Lung microvascular endothelial cell (primary cell): ENCODE results near the gene PLEKHG4B. TPM values are rescaled to one million over a fixed set of nuclear protein-coding genes. Genes with fewer than 3 reads are reported as not detected.
"Not testable (repeated sequence)": the region's sequence is repeated elsewhere in the genome, so short reads cannot be mapped to it uniquely, and the experiment has no call there.

Experiments
- DNase-seq, 2 donors: peaks; one replicate each; pipeline versions ENCODE4 v3.0.0 to v3.0.0-alpha.2; 2010; ENCODE audit warnings: low read depth in 2 of 2
- total RNA-seq: library from RNA; depleted of rRNA; stranded (reverse); fragments of >200 nt; gene quantifications from 2 replicates; pipeline ENCODE4 v1.2.1, GENCODE V29; 2014

PLEKHG4B gene
- total RNA-seq, 1 donor from 2014 or later, result under 0.01 TPM

DNA sequence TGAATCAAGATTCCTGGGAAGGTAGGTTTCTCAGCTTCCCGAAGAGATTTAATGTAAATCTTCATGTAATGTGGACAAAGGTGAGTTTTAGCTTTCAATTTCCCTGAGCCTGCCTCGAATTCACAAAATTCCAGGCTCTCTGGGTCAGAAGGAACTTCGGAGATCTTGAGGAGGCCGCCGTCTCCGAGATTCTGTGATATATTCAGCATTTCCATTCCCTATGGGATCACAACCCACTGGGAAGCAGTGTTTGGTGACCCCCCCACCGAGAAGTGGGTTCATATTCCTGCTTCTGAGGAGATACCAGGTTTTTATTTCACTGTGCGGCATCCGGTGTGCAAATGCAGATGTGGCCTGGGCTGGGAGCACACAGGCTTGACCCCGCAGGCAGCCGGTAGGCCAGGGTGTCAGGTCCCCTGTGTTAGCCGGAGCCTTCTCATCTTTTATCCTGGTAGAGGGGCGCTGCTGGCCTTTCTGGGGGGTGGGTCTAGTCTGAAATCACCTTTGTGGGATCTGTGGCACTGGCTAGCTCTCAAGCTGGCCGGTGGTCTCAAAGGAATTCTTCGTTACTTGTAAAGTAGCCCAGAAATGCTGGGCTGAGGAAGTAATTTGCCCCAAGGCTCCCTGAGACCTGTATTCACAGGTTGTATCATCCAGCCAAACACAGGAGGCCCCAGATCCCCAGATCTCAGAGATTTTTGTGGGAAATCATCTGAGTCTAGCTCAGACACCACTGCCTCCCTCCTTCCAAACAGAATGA, 1.4 kb downstream of the PLEKHG4B start:
- DNase-seq, result no peak

DNA sequence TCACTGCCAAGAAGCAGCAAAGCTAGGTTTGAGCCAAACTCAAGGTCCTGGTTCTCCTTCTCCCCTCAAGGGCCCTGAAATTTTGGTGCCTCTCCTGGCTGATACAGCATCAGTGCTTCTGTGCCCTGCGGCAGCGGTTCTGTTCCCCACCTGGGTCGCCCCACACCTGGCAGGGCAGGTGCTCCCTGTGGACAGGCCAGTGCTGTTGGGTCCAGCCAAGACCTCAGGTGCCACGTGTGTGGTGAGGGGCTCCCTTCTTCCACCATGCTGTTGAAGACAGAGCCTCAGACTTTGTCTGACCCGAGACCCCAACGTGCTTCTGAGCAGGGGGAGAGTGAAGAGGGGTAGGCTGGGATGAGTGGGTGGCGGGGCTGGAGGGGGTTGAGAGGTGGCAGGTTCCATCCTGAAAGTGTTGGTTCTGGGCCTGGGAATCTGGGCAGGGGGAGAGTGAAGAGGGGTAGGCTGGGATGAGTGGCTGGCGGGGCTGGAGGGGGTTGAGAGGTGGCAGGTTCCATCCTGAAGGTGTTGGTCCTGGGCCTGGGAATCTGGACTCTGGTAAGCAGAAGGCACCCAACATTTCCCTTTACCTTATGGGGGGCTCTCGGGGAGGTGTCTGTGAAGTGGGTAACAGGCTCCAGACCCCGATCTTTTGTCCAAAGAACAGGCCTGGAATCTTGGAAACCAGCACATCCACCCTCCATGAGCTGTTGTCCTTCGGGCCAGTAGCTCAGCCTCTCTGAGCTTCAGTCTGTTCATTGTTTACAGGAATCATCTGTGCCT, 2.3 kb downstream of the PLEKHG4B start:
- no peak for DNase-seq

DNA sequence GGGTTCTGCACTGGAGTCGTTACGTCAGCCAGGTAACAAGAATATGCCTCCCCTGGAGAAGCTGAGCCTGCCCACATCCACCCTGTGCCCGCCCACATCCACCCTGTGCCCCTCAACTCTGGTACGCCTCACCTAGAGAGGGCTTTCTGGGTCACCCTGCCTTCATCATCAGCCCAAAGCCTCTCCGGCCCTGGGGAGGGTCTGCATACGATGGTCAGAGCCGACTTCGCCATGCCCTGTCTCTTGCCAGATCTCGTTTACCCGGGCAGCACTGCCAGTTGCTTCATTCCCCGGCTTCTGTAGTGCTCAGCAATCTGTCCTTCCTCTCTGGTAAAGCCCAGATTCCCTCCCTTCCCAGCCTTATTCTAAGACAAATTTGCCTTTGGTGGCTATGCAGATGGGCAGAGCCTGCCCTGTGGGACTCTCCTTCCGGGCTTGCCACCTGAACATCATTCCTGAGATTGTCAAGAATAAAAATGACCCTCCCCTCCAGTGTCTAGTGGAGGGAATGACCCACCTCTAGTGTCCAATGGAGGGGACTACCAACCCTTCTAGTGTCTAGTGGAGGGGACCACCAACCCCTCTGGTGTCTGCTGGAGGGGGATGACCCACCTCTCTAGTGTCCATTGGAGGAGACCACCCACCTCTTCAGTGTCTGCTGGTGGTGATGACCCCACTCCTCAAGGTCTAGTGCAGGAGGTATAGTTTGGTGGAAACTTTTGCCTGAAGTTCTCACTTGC, 3.4 kb downstream of the PLEKHG4B start:
- DNase-seq, result no peak

DNA sequence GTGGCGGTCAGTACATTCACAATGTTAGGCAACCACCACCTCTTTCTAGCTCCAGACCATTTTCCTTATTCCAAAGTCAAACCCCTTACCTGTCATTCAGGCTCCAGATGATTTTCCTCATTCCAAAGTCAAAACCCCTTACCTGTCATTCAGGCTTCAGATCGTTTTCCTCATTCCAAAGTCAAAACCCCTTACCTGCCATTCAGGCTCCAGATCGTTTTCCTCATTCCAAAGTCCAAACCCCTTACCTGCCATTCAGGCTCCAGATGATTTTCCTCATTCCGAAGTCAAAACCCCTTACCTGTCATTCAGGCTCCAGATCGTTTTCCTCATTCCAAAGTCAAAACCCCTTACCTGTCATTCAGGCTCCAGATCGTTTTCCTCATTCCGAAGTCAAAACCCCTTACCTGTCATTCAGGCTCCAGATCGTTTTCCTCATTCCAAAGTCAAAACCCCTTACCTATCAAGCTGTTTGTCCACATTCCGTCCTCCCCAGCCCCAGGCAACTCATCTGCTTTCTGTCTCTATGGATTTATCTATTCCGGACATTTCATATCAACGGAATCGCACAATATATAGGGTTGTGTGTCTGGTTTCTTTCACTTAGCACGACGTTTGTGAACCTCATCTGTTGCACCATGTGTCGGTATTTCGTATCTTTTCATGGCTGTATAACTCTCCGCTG, 5.2 kb downstream of the PLEKHG4B start:
- no peak for DNase-seq

DNA sequence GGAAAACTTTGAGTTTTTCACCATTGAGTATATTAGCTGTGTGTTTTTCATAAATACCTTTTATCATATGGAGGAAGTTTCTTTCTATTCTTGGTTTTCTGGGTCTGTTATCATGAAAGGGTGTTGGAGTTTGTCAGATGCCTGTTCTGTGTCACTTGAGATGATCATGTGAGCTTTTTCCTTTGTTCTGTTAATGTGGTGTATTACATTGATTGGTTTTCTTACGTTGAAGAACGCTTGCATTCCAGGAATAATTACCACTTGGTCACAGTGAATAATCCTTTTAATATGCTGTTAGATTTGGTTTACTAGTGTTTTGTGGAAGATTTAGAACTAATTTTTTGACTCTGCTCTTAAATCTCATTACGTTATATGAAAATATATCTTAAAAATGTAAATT, 7.8 kb downstream of the PLEKHG4B start:
- no peak for DNase-seq

DNA sequence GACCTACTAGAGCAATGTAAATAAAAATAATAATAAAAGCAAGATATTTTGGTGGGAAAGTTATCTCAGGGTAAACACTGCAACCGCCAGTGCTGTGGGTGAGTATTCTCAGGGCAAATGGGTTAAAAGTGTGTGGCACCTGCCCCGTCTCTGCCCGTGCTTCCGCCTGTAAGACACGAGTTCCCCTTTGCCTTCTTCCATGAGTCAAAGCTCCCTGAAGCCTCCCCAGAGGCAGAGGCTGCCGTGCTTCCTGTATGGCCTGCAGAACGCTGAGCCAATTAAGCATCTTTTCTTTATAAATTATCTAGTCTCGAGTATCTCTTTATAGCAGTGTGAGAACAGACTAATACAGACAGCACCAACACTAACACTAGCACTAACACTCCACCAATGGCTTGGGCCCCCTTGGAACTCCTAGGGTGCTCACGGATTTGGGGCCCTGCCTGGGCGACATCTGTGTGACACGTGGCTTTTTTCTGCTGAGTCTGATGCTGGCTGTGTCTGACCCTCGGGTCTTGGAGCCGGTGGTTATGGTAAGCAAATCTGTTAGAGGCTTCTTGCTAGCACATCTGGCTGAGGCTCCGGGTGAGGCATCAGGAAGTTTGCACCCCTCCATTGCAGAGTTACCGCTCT, 10.6 kb downstream of the PLEKHG4B start:
- DNase-seq, result no peak

DNA sequence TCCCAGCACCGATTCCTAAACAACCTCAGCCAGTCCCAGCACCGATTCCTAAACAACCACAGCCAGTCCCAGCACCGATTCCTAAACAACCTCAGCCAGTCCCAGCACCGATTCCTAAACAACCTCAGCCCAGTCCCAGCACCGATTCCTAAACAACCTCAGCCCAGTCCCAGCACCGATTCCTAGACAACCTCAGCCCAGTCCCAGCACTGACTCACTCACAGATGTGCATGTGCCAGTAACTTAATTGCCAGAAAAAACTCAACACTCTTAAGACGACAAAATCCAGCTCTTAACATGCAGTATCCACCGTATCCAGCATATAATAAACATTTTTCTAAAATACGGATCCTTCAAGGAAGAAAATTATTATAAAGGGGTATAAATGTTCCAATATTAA, 12.1 kb downstream of the PLEKHG4B start:
- not testable (repeated sequence) for DNase-seq

DNA sequence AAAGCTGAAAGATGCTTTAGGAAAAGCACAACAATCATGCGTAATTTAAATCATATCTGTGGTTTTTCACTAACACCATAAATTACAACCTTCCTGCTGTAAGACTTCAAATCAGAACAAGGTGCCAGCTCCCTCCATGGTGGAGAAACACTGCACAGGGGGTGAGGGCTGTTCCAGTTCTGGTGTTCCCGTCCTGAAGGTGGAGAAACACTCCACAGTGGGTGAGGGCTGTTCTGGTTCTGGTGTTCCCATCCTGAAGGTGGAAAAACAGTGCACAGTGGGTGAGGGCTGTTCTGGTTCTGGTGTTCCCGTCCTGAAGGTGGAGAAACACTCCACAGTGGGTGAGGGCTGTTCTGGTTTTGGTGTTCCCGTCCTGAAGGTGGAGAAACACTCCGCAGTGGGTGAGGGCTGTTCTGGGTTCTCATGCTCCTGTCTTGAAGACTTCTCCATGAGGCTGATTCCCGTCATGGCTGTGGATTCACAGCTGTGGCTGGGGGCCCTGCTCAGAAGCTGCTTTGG, 12.9 kb downstream of the PLEKHG4B start:
- DNase-seq, result no peak

DNA sequence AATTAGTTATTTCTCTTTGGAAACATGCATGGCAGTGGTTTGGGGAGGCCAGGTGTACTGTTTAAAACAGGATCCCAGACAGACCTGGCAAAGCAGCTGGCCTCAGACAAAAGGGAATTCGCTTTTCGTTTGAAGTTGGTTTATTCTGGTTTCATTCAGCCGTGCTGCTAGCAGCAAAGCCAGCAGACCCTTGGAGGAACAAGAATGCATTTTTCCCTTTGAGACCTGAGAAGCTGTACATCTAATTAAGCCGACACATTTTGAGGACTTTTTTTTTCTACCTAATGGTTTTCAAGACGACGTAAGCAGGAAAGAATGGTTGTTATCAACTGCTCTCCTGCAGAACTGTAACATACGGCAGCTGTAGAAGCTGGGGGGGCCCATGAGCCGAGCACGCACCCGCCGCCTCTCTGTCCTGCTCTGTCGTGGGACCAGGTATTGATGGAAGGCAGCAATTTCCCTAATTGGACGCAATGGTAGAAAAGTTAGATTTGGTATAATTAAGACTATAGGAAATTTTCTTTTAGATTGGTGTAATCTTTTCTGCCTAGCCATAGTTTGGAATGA, 13.6 kb downstream of the PLEKHG4B start:
- no peak for DNase-seq

DNA sequence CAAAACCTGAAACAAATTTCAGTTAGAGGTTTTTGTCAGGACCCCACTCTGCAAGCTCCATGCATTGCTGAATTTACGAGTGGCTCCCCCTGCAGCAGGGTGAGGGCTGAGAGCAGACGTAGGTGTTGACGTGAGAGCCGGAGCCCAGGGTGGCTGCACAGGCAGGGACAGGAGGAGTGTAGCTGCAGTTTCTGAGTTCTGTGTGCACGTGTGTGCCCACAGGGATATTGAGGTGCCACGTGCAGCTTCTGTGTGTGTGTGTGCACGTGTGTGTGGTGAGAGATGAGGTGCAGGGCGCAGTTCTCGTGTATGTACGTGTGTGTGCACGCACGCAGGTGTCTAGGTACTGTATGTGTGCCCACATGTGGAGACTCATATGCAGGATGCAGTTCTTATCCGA, 14.6 kb downstream of the PLEKHG4B start:
- no peak for DNase-seq

DNA sequence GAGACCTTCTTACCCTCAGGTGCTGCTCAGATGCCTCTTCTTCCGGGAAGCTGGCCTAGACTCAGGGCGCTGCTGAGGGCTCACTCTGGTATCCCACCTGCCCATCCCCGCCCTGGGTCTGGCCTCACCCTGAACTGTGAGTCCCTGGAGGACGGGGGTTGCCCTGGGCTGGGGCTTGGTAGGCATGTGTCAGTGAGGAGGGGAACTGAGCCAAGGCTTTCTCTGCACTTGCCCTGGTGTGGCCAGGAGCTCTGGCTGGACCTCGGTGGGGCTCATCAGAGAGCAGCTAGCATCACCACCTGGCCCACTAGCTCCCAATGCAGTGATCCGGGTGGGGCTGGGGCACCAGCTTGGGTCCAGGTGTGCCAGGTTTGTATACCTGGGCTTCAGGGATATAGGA, 15.6 kb downstream of the PLEKHG4B start:
- no peak for DNase-seq

DNA sequence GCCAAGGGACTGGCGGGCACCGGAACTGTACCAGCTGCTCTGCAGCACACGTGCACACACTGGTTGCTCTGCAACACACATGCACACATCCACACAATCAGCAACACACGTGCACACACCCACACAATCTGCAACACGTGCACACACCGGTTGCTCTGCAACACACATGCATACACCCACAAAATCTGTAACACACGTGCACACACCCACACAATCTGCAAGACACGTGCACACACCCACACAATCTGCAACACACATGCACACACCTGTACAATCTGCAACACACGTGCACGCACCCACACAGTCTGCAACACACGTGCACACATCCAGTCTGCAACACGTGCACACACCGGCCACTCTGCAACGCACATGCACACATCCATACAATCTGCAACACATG, 17.9 kb downstream of the PLEKHG4B start:
- no peak for DNase-seq

DNA sequence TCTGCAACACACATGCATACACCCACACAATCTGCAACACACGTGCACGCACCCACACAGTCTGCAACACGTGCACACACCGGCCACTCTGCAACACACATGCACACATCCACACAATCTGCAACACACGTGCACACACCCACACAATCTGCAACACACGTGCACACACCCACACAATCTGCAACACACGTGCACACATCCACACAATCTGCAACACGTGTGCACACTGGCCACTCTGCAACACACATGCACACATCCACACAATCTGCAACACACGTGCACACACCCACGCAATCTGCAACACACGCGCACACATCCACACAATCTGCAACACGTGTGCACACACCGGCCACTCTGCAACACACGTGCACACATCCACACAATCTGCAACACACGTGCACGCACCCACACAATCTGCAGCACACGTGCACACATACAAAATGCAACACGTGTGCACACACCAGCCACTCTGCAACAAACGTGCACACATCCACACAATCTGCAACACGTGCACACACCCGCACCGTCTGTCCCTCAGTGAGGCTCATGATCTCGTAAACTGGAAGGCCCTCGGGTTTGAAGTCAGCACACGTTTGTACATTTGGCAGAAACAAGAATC, 18.4 kb downstream of the PLEKHG4B start:
- no peak for DNase-seq

DNA sequence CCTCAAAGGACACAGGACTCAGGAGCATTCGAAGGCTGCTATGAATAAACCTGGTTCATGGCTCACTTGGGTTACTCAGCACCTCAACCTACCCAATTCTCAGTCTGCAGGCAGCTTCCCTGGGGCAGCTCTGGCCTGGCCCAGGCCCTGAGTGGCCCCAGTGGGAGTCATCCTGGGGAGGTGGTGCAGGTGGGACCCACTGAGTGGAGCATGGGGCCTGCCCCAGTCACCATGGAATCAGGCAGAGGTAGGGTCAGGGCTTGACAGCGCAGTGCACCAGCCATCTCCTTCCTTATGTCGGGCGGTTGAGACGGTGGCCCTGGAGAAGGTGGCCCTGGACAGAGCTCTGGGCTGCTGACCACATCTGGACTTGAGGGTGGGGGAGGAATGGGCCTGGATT, 19.2 kb downstream of the PLEKHG4B start:
- no peak for DNase-seq

DNA sequence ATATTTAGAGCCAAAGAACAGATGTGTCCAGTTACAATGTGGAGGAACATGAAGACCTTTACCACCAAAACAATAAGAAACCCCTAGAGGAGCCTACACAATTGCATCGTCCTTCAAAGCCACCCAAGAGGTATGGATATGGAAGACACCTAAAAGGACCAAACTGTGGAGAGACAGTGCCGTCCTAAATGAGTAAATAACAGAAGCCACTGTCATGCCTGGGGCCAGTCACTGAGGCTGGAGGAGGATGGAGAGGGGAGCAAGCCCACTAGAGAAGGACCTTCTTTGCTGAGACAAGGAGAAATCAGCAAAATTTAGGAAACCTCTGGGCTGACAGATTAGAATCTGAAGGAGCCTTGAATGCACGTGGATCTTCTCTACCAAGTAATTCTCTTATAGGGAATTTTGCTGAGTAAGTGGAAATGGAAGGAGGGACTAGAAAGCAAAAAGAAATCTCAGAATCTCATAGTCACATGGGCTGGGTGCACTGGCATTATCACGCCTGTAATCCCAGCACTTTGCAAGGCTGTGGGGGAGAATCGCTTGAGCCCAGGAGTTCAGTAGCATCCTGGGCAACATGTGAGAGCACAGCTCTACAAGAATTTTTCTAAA, 27.6 kb downstream of the PLEKHG4B start:
- DNase-seq, result no peak

DNA sequence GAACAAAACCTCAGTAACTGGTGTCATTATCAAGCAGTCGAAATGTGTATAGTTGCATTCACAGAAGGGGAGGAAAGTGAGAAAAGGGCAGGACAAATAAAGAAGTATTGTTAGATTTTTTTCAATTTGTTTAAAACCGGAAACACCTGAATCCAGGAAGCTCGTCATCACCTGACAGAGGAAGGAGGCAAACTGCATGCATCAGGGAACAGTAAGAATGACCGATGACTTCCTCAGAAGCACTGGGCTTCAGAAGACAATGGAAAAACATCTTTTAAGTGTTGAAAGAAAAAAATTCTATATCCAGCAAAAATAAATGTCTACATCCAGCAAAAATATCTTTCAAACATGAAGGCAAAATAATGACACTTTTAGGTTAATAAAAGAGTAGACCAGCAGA, 29.5 kb downstream of the PLEKHG4B start:
- DNase-seq, result no peak

DNA sequence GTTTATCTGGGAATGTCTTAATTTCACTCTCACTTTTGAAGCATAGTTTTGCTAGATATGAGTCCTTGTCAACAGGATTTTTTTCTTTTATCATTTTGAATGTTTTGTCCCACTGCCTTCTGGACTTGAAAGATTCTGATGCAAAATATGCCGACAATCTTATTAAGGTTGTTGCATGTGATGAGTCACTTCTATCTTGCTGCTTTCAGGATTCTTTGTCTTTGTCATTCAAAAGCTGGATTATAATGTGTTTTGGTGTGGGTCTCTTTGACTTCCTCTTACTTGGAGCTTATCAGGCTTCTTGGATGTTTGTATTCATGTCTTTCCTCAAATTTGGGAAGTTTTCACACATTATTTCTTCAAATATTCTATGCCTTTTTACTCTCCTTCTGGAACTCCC, 33.8 kb downstream of the PLEKHG4B start:
- DNase-seq, result no peak

DNA sequence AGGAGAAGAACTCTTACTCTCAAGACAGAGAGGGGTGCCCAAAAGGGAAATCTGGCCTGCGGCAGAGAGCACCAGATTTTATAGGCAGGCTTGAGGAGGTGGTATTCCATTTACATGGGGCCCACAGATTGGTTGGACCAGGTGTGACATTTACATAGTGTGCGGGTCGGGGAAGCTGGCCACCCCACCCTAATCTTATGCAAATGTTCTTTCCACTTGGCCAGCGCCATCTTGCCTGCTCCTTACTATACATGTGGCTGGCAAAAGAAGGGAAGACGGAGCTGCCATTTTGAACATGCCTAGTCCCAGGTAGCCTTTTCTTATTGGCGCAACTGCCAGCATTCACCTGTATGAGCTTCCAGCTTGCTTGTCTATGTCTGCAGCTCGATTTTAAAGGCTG, 34.8 kb downstream of the PLEKHG4B start:
- DNase-seq, result no peak

DNA sequence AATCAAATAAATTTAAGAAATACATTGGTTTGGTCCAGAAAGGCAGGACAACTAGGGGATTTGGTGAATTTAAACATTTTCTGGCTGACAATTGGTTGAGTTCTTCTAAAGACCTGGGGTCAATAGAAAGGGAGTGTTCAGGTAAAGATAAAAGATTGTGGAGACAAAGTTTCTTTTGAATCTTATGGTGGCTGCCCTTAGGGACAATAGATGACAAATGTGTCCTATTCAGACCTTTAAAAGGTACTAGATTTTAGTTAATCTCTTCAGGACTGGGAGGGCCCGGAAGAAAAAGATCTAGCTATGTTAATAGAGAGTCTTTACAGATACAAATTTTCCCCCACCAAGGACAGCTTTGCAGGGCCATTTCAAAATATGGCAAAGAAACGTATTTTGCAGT, 35.9 kb downstream of the PLEKHG4B start:
- no peak for DNase-seq

DNA sequence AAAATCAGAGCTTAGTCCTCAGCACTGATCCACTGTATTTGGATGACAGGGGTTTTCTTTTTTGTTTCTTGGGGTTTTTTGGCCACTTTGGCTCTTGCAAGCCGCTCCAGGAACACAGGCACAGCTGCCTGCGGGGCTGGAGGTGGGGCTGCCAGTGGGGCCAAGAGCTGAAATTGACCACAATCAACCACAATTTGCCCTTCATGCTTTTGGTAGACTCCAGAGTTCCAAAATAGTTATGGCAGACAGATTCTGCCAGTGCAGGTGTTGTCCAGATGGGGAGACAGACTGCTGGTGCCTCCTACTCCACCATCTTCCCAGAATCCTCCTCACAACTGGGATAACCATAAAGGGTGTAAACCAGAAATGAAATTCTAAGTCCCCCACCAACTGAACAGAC, 36.5 kb downstream of the PLEKHG4B start:
- DNase-seq, result no peak
